ENCODE measurements around the gene CSTF2T.

DNA sequence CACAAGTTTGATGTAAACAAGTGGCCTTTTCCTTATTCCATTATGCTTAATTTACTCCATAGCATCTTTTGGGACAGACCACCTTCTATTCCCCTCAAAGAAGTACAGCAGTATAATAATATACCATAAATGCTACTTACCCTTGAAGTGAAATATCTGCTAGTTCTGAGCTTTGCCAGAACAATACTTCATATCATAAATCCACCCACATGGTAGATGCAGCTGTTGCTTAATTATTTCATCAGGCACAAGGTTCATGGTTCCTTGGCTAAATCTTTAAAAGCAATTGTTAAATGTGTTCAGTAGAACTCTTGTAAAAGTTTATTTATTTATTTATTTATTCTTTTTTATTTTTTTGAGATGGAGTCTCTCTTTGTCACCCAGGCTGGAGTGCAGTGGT lies 32.9 kb downstream of the CSTF2T start:
- TF ChIP-seq, protein P1, sequence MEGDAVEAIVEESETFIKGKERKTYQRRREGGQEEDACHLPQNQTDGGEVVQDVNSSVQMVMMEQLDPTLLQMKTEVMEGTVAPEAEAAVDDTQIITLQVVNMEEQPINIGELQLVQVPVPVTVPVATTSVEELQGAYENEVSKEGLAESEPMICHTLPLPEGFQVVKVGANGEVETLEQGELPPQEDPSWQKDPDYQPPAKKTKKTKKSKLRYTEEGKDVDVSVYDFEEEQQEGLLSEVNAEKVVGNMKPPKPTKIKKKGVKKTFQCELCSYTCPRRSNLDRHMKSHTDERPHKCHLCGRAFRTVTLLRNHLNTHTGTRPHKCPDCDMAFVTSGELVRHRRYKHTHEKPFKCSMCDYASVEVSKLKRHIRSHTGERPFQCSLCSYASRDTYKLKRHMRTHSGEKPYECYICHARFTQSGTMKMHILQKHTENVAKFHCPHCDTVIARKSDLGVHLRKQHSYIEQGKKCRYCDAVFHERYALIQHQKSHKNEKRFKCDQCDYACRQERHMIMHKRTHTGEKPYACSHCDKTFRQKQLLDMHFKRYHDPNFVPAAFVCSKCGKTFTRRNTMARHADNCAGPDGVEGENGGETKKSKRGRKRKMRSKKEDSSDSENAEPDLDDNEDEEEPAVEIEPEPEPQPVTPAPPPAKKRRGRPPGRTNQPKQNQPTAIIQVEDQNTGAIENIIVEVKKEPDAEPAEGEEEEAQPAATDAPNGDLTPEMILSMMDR (IDR thresholded peaks at IDR 0.05): no peak
- TF ChIP-seq EP300 (IDR thresholded peaks at IDR 0.05): no peak
